Liver (tissue), 9 donors: ENCODE measurements around the gene RPS6KA2. TPM values are rescaled to one million over a fixed set of nuclear protein-coding genes. Genes with fewer than 3 reads are reported as not detected.

ENCODE experiments used
- DNase-seq: peaks from one replicate; pipeline ENCODE4 v3.0.0-alpha.2; 2017; ENCODE audit warnings: low spot score
- H3K27ac ChIP-seq, 2 donors: one replicate each; pipeline ENCODE4 v1.7.0; 2013; ENCODE audit warnings: inconsistent platforms in 2 of 2, low read length in 2 of 2, control low read depth in 1 of 2, low read depth in 1 of 2, mild to moderate bottlenecking in 1 of 2
- H3K27me3 ChIP-seq, 4 donors: one replicate each; pipeline versions ENCODE4 v1.6.1 to v1.7.0; 2013; ENCODE audit warnings: low read length in 3 of 4, inconsistent platforms in 1 of 4, mild to moderate bottlenecking in 1 of 4, moderate library complexity in 1 of 4; ENCODE audit not compliant: control insufficient read depth in 4 of 4, insufficient read depth in 4 of 4
- H3K36me3 ChIP-seq, 4 donors: one replicate each; pipeline versions ENCODE4 v1.6.1 to v1.7.0; 2013; ENCODE audit warnings: low read length in 3 of 4, mild to moderate bottlenecking in 3 of 4, low read depth in 1 of 4, moderate library complexity in 1 of 4; ENCODE audit not compliant: control insufficient read depth in 4 of 4, insufficient read depth in 3 of 4
- H3K4me1 ChIP-seq, 4 donors: one replicate each; pipeline versions ENCODE4 v1.6.1 to v1.7.0; 2013; ENCODE audit warnings: low read length in 3 of 4, mild to moderate bottlenecking in 3 of 4, moderate library complexity in 1 of 4; ENCODE audit not compliant: control insufficient read depth in 4 of 4, insufficient read depth in 4 of 4
- H3K4me3 ChIP-seq, 3 donors: one replicate each; pipeline versions ENCODE4 v1.6.1 to v1.7.0; 2013; ENCODE audit warnings: low read length in 3 of 3, control low read depth in 1 of 3, low read depth in 1 of 3, mild to moderate bottlenecking in 1 of 3
- H3K9ac ChIP-seq, 2 donors: one replicate each; pipeline ENCODE4 v1.7.0; 2013; ENCODE audit warnings: low read length in 2 of 2, mild to moderate bottlenecking in 2 of 2, moderate library complexity in 2 of 2, control low read depth in 1 of 2, low read depth in 1 of 2
- H3K9me3 ChIP-seq, 4 donors: one replicate each; pipeline versions ENCODE4 v1.6.1 to v1.7.0; 2013; ENCODE audit warnings: low read length in 3 of 4; ENCODE audit not compliant: control insufficient read depth in 4 of 4
- CTCF ChIP-seq: fragments of 150-350 bp; IDR thresholded peaks from 2 replicates; pipeline ENCODE4 v1.5.1; 2017; ENCODE audit warnings: improper control_type of control experiment, low read depth, low read length; ENCODE audit not compliant: missing input control
- EGR1 ChIP-seq, 2 donors: IDR thresholded peaks; 2 replicates each; pipeline ENCODE4 v1.6.1; 2016 to 2018; ENCODE audit warnings: antibody characterized with exemption in 2 of 2, low read depth in 2 of 2
- FOXA1 ChIP-seq: IDR thresholded peaks from 2 replicates; pipeline ENCODE4 v1.6.1; 2016; ENCODE audit warnings: antibody characterized with exemption
- FOXA2 ChIP-seq: IDR thresholded peaks from 2 replicates; pipeline ENCODE4 v1.6.1; 2016; ENCODE audit warnings: antibody characterized with exemption
- GABPA ChIP-seq, 2 donors: IDR thresholded peaks in 1 of 2; conservative IDR thresholded peaks in 1 of 2; 2 replicates each; pipeline ENCODE4 v1.6.1; 2016; ENCODE audit warnings: antibody characterized with exemption in 2 of 2, mild to moderate bottlenecking in 1 of 2, moderate library complexity in 1 of 2
- HNF4A ChIP-seq, 2 donors: conservative IDR thresholded peaks; 2 replicates each; pipeline ENCODE4 v1.6.1; 2016; ENCODE audit warnings: antibody characterized with exemption in 2 of 2, mild to moderate bottlenecking in 2 of 2
- HNF4G ChIP-seq: IDR thresholded peaks from 2 replicates; pipeline ENCODE4 v1.6.1; 2016; ENCODE audit warnings: antibody characterized with exemption
- JUND ChIP-seq, 2 donors: IDR thresholded peaks; 2 replicates each; pipeline ENCODE4 v1.6.1; 2016; ENCODE audit warnings: antibody characterized with exemption in 2 of 2
- NR2F2 ChIP-seq: IDR thresholded peaks from 2 replicates; pipeline ENCODE4 v1.6.1; 2016; ENCODE audit warnings: antibody characterized with exemption
- RAD21 ChIP-seq, 2 donors: IDR thresholded peaks; 2 replicates each; pipeline ENCODE4 v1.6.1; 2016; ENCODE audit warnings: antibody characterized with exemption in 2 of 2, mild to moderate bottlenecking in 2 of 2
- RXRA ChIP-seq, 2 donors: IDR thresholded peaks; 2 replicates each; pipeline ENCODE4 v1.6.1; 2017 to 2018; ENCODE audit warnings: antibody characterized with exemption in 2 of 2, mild to moderate bottlenecking in 1 of 2
- SP1 ChIP-seq: IDR thresholded peaks from 2 replicates; pipeline ENCODE4 v1.6.1; 2018; ENCODE audit warnings: antibody characterized with exemption, mild to moderate bottlenecking
- TAF1 ChIP-seq: conservative IDR thresholded peaks from 2 replicates; pipeline ENCODE4 v1.6.1; 2016; ENCODE audit warnings: antibody characterized with exemption, mild to moderate bottlenecking
- YY1 ChIP-seq: IDR thresholded peaks from 2 replicates; pipeline ENCODE4 v1.6.1; 2016; ENCODE audit warnings: antibody characterized with exemption, mild to moderate bottlenecking
- ZBTB33 ChIP-seq: IDR thresholded peaks from 2 replicates; pipeline ENCODE4 v1.6.1; 2016; ENCODE audit warnings: antibody characterized with exemption
- WGBS: extraction: QIAGEN DNeasy Blood & Tissue Kit; methylation state at CpG from one replicate; pipeline ENCODE4 v1.1.7; 2013; 5-methylcytosine and 5-hydroxymethylcytosine counted together
- polyA plus RNA-seq, 2 donors: library from polyadenylated mRNA; stranded (reverse) in 1 of 2; unstranded in 1 of 2; fragments of 200-250 nt in 1 of 2; fragments of >200 nt in 1 of 2; fragmentation: Nextera tagmentation in 1 of 2; extraction: Ambion mirVana in 1 of 2; gene quantifications; one replicate each; pipeline versions ENCODE4 v1.2.1 to v1.2.3, GENCODE V29; 2013 to 2015
- total RNA-seq, 2 donors: library from RNA; depleted of rRNA; stranded (reverse); fragments of >200 nt; gene quantifications; one replicate each; pipeline ENCODE4 v1.2.3, GENCODE V29; 2014
- TF ChIP-seq, protein P1 (sequence below): IDR thresholded peaks from 2 replicates; pipeline ENCODE4 v1.6.1; 2016; ENCODE audit warnings: antibody characterized with exemption, mild to moderate bottlenecking
- TF ChIP-seq, protein P2 (sequence below): IDR thresholded peaks from 2 replicates; pipeline ENCODE4 v1.6.1; 2016; ENCODE audit warnings: antibody characterized with exemption
- TF ChIP-seq, protein P3 (sequence below): IDR thresholded peaks from 2 replicates; pipeline ENCODE4 v1.6.1; 2016; ENCODE audit warnings: antibody characterized with exemption
- donor health status: healthy.
- donor health status: healthy.
- donor health status: healthy.
- donor health status: healthy.
- donor health status: healthy.

The RPS6KA2 gene
- total and polyA plus RNA-seq, 4 donors = 2.5 to 9.0 (median 5.0) TPM

DNA sequence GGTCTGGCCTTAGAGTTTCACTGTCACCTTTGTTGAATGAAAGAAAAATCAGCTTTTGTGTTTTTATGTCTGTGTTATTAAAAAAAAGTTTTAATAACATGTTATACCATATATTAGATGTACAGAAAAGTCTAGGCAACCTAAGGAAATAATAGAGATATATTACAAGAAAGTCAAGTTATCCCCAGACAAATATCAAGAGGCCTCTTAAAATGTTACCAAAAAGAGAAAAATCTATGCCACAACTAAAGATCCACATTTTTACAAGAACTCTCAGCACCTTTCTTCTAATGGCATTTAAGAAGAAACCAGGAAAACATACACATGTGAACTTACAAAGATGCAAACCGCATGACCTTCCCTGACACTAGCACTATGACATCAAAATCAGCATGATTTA lies 67.4 kb downstream of the RPS6KA2 start:
- H3K4me3 ChIP-seq = no peak overlapping the region

More for the DNA sequence above, 67.4 kb downstream of the RPS6KA2 start:
- peaks cover 0 to 12% (median 1%) of the 10 kb centered on the region in 4 donors for H3K4me1 ChIP-seq
- no peak for TF ChIP-seq GABPA (IDR thresholded peaks at IDR 0.05 in 1 of 2, conservative IDR thresholded peaks at IDR 0.05 in 1 of 2)
- no peak for TF ChIP-seq SP1
- no peak for TF ChIP-seq HNF4G
- no peak for TF ChIP-seq EGR1 (IDR thresholded peaks at IDR 0.05; ENCODE audit: low read depth in 2 of 2)
- no peak for TF ChIP-seq YY1
- TF ChIP-seq, protein P1, sequence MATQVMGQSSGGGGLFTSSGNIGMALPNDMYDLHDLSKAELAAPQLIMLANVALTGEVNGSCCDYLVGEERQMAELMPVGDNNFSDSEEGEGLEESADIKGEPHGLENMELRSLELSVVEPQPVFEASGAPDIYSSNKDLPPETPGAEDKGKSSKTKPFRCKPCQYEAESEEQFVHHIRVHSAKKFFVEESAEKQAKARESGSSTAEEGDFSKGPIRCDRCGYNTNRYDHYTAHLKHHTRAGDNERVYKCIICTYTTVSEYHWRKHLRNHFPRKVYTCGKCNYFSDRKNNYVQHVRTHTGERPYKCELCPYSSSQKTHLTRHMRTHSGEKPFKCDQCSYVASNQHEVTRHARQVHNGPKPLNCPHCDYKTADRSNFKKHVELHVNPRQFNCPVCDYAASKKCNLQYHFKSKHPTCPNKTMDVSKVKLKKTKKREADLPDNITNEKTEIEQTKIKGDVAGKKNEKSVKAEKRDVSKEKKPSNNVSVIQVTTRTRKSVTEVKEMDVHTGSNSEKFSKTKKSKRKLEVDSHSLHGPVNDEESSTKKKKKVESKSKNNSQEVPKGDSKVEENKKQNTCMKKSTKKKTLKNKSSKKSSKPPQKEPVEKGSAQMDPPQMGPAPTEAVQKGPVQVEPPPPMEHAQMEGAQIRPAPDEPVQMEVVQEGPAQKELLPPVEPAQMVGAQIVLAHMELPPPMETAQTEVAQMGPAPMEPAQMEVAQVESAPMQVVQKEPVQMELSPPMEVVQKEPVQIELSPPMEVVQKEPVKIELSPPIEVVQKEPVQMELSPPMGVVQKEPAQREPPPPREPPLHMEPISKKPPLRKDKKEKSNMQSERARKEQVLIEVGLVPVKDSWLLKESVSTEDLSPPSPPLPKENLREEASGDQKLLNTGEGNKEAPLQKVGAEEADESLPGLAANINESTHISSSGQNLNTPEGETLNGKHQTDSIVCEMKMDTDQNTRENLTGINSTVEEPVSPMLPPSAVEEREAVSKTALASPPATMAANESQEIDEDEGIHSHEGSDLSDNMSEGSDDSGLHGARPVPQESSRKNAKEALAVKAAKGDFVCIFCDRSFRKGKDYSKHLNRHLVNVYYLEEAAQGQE = no peak
- TF ChIP-seq, protein P2, sequence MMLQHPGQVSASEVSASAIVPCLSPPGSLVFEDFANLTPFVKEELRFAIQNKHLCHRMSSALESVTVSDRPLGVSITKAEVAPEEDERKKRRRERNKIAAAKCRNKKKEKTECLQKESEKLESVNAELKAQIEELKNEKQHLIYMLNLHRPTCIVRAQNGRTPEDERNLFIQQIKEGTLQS = no peak
- no peak for TF ChIP-seq HNF4A (conservative IDR thresholded peaks at IDR 0.05)
- TF ChIP-seq, protein P3, sequence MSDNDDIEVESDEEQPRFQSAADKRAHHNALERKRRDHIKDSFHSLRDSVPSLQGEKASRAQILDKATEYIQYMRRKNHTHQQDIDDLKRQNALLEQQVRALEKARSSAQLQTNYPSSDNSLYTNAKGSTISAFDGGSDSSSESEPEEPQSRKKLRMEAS = no peak
- TF ChIP-seq NR2F2 = no peak
- no peak for TF ChIP-seq ZBTB33
- TF ChIP-seq RAD21 (IDR thresholded peaks at IDR 0.05) = no peak
- no peak for TF ChIP-seq CTCF
- TF ChIP-seq FOXA2 = no peak
- TF ChIP-seq TAF1 = no peak
- no peak for TF ChIP-seq FOXA1
- TF ChIP-seq JUND (IDR thresholded peaks at IDR 0.05) = no peak
- no peak for TF ChIP-seq RXRA (IDR thresholded peaks at IDR 0.05)
- peaks cover 0 to 1% (median 0%) of the 10 kb centered on the region in 4 donors for H3K9me3 ChIP-seq
- no peaks in the 10 kb centered on the region for H3K27me3 ChIP-seq
- no peaks in the 10 kb centered on the region for H3K36me3 ChIP-seq
- H3K27ac ChIP-seq = no peak overlapping the region
- DNase-seq = no peak
- no peak overlapping the region for H3K9ac ChIP-seq
- 98% methylated on average over 1 of the region's 1 CpG for WGBS
